ENCODE measurements around the gene SERINC5.

DNA sequence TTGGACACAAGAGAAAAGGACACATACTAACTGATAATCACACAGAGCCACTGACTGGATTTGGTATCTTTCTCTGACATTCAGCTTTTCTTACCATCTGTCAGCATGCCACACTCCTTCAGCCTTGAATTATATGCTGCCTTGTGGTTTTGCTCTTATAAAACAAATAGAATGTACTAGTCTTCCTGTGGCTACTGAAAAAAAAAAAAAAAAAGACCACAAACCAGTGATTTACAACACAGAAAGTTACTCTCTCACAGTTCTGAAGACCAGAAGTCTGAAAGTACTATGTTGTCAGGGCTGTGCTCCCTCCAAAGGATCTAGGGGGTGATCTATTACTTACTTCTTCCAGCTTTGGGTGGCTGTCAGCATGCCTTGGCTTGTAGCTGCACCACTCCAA, 138.4 kb downstream of the SERINC5 start:
- TF ChIP-seq CTCF (IDR thresholded peaks at IDR 0.05; ENCODE audit: low read length) (no peak), EZH2phosphoT487 (IDR thresholded peaks at IDR 0.05; ENCODE audit: low read length) (no peak)

Measured in MM.1S (cell line).